K562 (cell line): ENCODE measurements around the gene TRABD2B. TPM values are rescaled to one million over a fixed set of nuclear protein-coding genes. Genes with fewer than 3 reads are reported as not detected.

Experiments
- AFF1 ChIP-seq, 2 experiments: fragments of 450-650 bp; IDR thresholded peaks; 2 replicates each; pipeline ENCODE4 v1.6.1; 2018; ENCODE audit warnings: mild to moderate bottlenecking in 2 of 2, low read depth in 1 of 2; ENCODE audit not compliant: partially characterized antibody in 2 of 2
- CBX8 ChIP-seq: fragments of 200-600 bp; sonication (generic); IDR thresholded peaks from 2 replicates; pipeline ENCODE4 v1.6.1; 2012; ENCODE audit warnings: borderline replicate concordance, mixed run types, low read depth, mild to moderate bottlenecking, moderate library complexity, mixed read lengths, low read length, control low read depth, inconsistent platforms; ENCODE audit not compliant: poor library complexity, severe bottlenecking; ENCODE audit errors: extremely low read depth
- DEAF1 ChIP-seq: fragments of 450-650 bp; formaldehyde crosslinking; IDR thresholded peaks from 2 replicates; pipeline ENCODE4 v1.4.0; 2020; ENCODE audit warnings: mild to moderate bottlenecking, moderate library complexity
- FOXA3 ChIP-seq, 2 experiments: fragments of 450-650 bp in 1 of 2; sonication (generic) in 1 of 2; formaldehyde crosslinking; IDR thresholded peaks in 1 of 2; conservative IDR thresholded peaks in 1 of 2; 2 replicates each; pipeline versions ENCODE4 v1.4.0 to v1.8.0; 2020 to 2022; ENCODE audit warnings: mild to moderate bottlenecking in 2 of 2, missing genetic modification reagents in 1 of 2
- HINFP ChIP-seq: fragments of 450-650 bp; conservative IDR thresholded peaks from 2 replicates; pipeline ENCODE4 v1.6.1; 2016; ENCODE audit warnings: missing genetic modification characterization, low read depth, mild to moderate bottlenecking, control low read depth, missing compliant biosample characterization
- IFI16 ChIP-seq: fragments of 250-450 bp; sonication (Bioruptor Pico); IDR thresholded peaks from 2 replicates; pipeline ENCODE4 v2.1.2; 2022; ENCODE audit warnings: mild to moderate bottlenecking, inconsistent platforms
- PURB ChIP-seq: sonication (generic); formaldehyde crosslinking; IDR thresholded peaks from 2 replicates; pipeline ENCODE4 v1.9.0; 2021; ENCODE audit warnings: low read depth, mild to moderate bottlenecking, missing genetic modification reagents
- RERE ChIP-seq: sonication (generic); formaldehyde crosslinking; IDR thresholded peaks from 2 replicates; pipeline ENCODE4 v1.8.0; 2023; ENCODE audit warnings: missing genetic modification reagents, mild to moderate bottlenecking, borderline replicate concordance
- SRSF3 ChIP-seq: fragments of 200-400 bp; formaldehyde crosslinking; IDR thresholded peaks from 2 replicates; pipeline ENCODE4 v1.6.1; 2016; ENCODE audit warnings: mild to moderate bottlenecking, low read length, moderate library complexity; ENCODE audit not compliant: insufficient read depth
- ZNF584 ChIP-seq: fragments of 200-800 bp; sonication (Bioruptor generic); IDR thresholded peaks from 2 replicates; pipeline ENCODE4 v1.6.1; 2016; ENCODE audit warnings: low read depth, mild to moderate bottlenecking, missing genetic modification characterization, missing compliant biosample characterization
- ZNF586 ChIP-seq: fragments of 450-650 bp; formaldehyde crosslinking; conservative IDR thresholded peaks from 2 replicates; pipeline ENCODE4 v1.4.0; 2020; ENCODE audit warnings: mild to moderate bottlenecking, moderate library complexity
- polyA plus RNA-seq, 8 experiments: library from polyadenylated mRNA; depleted of rRNA in 4 of 8; stranded (reverse) in 5 of 8; unstranded in 3 of 8; fragments of >200 nt; fragmentation: Nextera tagmentation in 2 of 8; fragmentation: Illumina TruSeq in 1 of 8; extraction: Ambion mirVana in 2 of 8; extraction: Trizol in 1 of 8; gene quantifications; 2 replicates each; pipeline versions ENCODE4 v1.2.1 to v1.2.3, GENCODE V29; 2011 to 2014; ENCODE audit warnings: inconsistent platforms in 1 of 8, missing spikeins in 1 of 8
- total RNA-seq, 7 experiments: library from RNA; depleted of rRNA in 6 of 7; stranded (reverse); fragments of >200 nt in 6 of 7; fragmentation: Illumina TruSeq in 2 of 7; extraction: Trizol in 2 of 7; gene quantifications; 2 replicates each; pipeline versions ENCODE4 v1.2.1 to v1.2.3, GENCODE V29; 2011 to 2021; ENCODE audit warnings: low replicate concordance in 1 of 7

The TRABD2B gene
- total and polyA plus RNA-seq, 9 of the 15 experiments (the other 6 are each of a cell fraction or from before 2014, with no cell fraction given), result not detected

GRCh38 chr1:47921935-47922415, 75.2 kb downstream of the TRABD2B start (continued):
- TF ChIP-seq FOXA3 (CRISPR knock-in tag; conservative IDR thresholded peaks at IDR 0.05 in 1 of 2, IDR thresholded peaks at IDR 0.05 in 1 of 2) (peak in 1 of 2 experiments; percentile 88; a peak in 2 of 4 replicates), RERE (CRISPR knock-in tag) (no peak), PURB (CRISPR knock-in tag) (no peak), IFI16 (CRISPR knock-in tag) (no peak), AFF1 (IDR thresholded peaks at IDR 0.05; ENCODE audit: low read depth in 1 of 2, partially characterized antibody in 2 of 2) (no peak), CBX8 (no peak), HINFP (tag) (no peak), ZNF584 (CRISPR knock-in tag) (0 out of 2 replicates have a peak, but pooled peaks have one; percentile 36), SRSF3 (no peak), DEAF1 (CRISPR knock-in tag) (0 out of 2 replicates have a peak, but pooled peaks have one; percentile 37), ZNF586 (CRISPR knock-in tag) (no peak)
